Neuronal stem cell (in vitro differentiated cells): ENCODE data around the gene DPEP1.

Experiments
- DNase-seq: peaks from one replicate; pipeline ENCODE4 v3.0.0-alpha.2; 2013; ENCODE audit warnings: low spot score
- H2AFZ ChIP-seq: one replicate; pipeline ENCODE4 v1.6.1; 2013; ENCODE audit warnings: mild to moderate bottlenecking, low read length, inconsistent platforms
- H2AK5ac ChIP-seq: 2 replicates; pipeline ENCODE4 v1.6.1; 2013; ENCODE audit warnings: low read depth, mild to moderate bottlenecking, inconsistent platforms, low read length, moderate library complexity, mixed read lengths
- H2BK120ac ChIP-seq: 2 replicates; pipeline ENCODE4 v1.6.1; 2013; ENCODE audit warnings: low read depth, mild to moderate bottlenecking, inconsistent platforms, low read length, moderate library complexity, mixed read lengths
- H2BK12ac ChIP-seq: one replicate; pipeline ENCODE4 v1.6.1; 2013; ENCODE audit warnings: low read length, inconsistent platforms
- H2BK15ac ChIP-seq: 2 replicates; pipeline ENCODE4 v1.6.1; 2013; ENCODE audit warnings: mild to moderate bottlenecking, low read length, inconsistent platforms, mixed read lengths
- H2BK5ac ChIP-seq: one replicate; pipeline ENCODE4 v1.6.1; 2013; ENCODE audit warnings: inconsistent platforms, mild to moderate bottlenecking, low read length, moderate library complexity
- H3K14ac ChIP-seq: one replicate; pipeline ENCODE4 v1.6.1; 2013; ENCODE audit warnings: low read length, inconsistent platforms
- H3K18ac ChIP-seq: 2 replicates; pipeline ENCODE4 v1.6.1; 2013; ENCODE audit warnings: low read length, inconsistent platforms
- H3K23ac ChIP-seq: 2 replicates; pipeline ENCODE4 v1.6.1; 2013; ENCODE audit warnings: low read depth, mild to moderate bottlenecking, mixed read lengths, low read length, inconsistent platforms; ENCODE audit not compliant: poor library complexity
- H3K27ac ChIP-seq: replicated peaks from 3 replicates; pipeline ENCODE4 v1.5.1; 2013; ENCODE audit warnings: low read length, inconsistent platforms
- H3K27me3 ChIP-seq, 3 experiments: 2 replicates each; pipeline ENCODE4 v1.6.1; 2013; ENCODE audit warnings: low read length in 3 of 3, mild to moderate bottlenecking in 2 of 3, inconsistent platforms in 1 of 3, low read depth in 1 of 3, mixed read lengths in 1 of 3, moderate library complexity in 1 of 3; ENCODE audit not compliant: control insufficient read depth in 3 of 3, insufficient read depth in 3 of 3
- H3K36me3 ChIP-seq, 2 donors: replicated peaks in 1 of 2; 2 replicates each; pipeline ENCODE4 v1.6.1; 2013; ENCODE audit warnings: low read length in 2 of 2; ENCODE audit not compliant: control insufficient read depth in 2 of 2, insufficient read depth in 2 of 2
- H3K4ac ChIP-seq: 2 replicates; pipeline ENCODE4 v1.6.1; 2013; ENCODE audit warnings: inconsistent platforms, mild to moderate bottlenecking, low read length, moderate library complexity
- H3K4me1 ChIP-seq, 2 donors: 1 replicate in 1 of 2; 2 replicates in 1 of 2; pipeline ENCODE4 v1.6.1; 2013; ENCODE audit warnings: low read length in 2 of 2, low read depth in 1 of 2; ENCODE audit not compliant: control insufficient read depth in 2 of 2, insufficient read depth in 1 of 2
- H3K4me2 ChIP-seq: one replicate; pipeline ENCODE4 v1.6.1; 2013; ENCODE audit warnings: mild to moderate bottlenecking, low read length, inconsistent platforms; ENCODE audit not compliant: insufficient read depth, poor library complexity, severe bottlenecking
- H3K4me3 ChIP-seq, 2 donors: 2 replicates each; pipeline ENCODE4 v1.5.1; 2013; ENCODE audit warnings: low read length in 2 of 2, mild to moderate bottlenecking in 2 of 2, inconsistent platforms in 1 of 2, moderate library complexity in 1 of 2
- H3K79me1 ChIP-seq: one replicate; pipeline ENCODE4 v1.6.1; 2013; ENCODE audit warnings: low read depth, mild to moderate bottlenecking, inconsistent platforms, low read length, moderate library complexity
- H3K9ac ChIP-seq: one replicate; pipeline ENCODE4 v1.6.1; 2013; ENCODE audit warnings: mild to moderate bottlenecking, low read depth, low read length, inconsistent platforms; ENCODE audit not compliant: poor library complexity
- H3K9me3 ChIP-seq, 2 donors: replicated peaks in 1 of 2; 2 replicates each; pipeline versions ENCODE3 to v1.6.1; 2013; ENCODE audit warnings: low read length in 2 of 2, mild to moderate bottlenecking in 2 of 2, inconsistent platforms in 1 of 2, low read depth in 1 of 2, mixed read lengths in 1 of 2, moderate library complexity in 1 of 2; ENCODE audit not compliant: control insufficient read depth in 2 of 2, insufficient read depth in 1 of 2
- H4K8ac ChIP-seq: one replicate; pipeline ENCODE4 v1.6.1; 2013; ENCODE audit warnings: low read depth, mild to moderate bottlenecking, inconsistent platforms, low read length, moderate library complexity
- H4K91ac ChIP-seq: one replicate; pipeline ENCODE4 v1.6.1; 2013; ENCODE audit warnings: low read length, low read depth, mild to moderate bottlenecking, inconsistent platforms; ENCODE audit not compliant: poor library complexity
- WGBS, 2 donors: extraction: QIAGEN DNeasy Blood & Tissue Kit; methylation state at CpG; one replicate each; pipeline ENCODE4 v1.1.7; 2013; ENCODE audit warnings: missing lambda C conversion rate in 2 of 2, mixed read lengths in 1 of 2; ENCODE audit not compliant: insufficient read length in 2 of 2, insufficient replicate concordance in 1 of 2; ENCODE audit errors: extremely low coverage in 2 of 2; 5-methylcytosine and 5-hydroxymethylcytosine counted together

DPEP1 gene

DNA sequence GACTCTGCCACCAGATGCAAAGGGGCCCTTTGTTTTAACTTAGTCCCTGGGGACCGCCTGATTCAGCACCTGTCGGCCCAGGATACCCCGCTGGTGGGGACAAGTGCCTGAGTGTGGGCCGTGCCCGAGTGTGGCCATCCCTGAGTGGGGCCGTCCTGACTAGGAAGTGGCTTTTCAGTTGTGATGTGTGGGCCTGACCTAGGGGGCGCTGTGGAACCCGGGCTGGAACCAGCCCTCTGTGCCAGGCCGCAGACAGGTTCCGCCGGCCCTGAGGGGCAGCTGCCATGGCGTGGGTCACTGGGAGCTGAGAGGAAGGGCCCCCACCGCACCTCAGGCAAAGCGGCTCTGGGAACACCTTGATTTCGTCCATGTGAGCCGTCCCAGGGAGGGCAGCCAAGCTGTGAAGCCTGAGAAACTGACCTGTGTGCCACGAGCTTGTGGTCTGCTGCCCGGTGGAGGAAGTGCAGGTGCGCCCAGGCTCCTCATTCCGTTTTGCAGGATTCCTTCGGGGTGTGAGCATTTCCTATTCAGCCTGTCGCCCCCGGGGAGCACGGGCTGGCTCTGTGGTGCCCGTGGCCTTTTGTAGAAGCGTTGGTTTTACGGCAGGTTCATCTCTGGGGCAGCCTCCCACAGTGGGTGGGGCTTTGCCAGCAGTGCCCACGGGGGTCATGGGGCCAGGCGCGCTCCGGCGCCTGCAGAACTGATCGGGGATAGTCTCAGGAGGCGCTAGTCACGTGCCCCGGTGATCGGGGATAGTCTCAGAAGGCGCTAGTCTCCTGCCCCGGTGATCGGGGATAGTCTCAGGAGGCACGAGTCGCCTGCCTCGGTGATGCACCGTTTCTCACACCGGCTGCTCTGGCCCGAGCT lies 47.7 kb upstream of the DPEP1 start:
- no peak overlapping the region for H2BK12ac ChIP-seq
- no CpG with 5 or more reads among the region's 46 CpGs for WGBS, 2 donors
- H3K4me2 ChIP-seq = peak overlapping the region; percentile 74
- no peak overlapping the region for H4K8ac ChIP-seq
- H3K4me3 ChIP-seq = peak overlapping the region in 1 of 2 donors; percentile 49
- peak overlapping the region; percentile 25 for H3K14ac ChIP-seq
- no peak overlapping the region for H2BK120ac ChIP-seq
- H3K27me3 ChIP-seq = no peaks in the 10 kb centered on the region
- peak overlapping the region; percentile 50 for H3K23ac ChIP-seq
- peak overlapping the region; percentile 1 for H3K27ac ChIP-seq
- H3K9ac ChIP-seq = peak overlapping the region; percentile 80
- no peak for DNase-seq
- H3K9me3 ChIP-seq = no peaks in the 10 kb centered on the region
- H2AK5ac ChIP-seq = peak overlapping the region; percentile 47
- H4K91ac ChIP-seq = no peak overlapping the region
- H3K18ac ChIP-seq = peak overlapping the region; percentile 88
- H3K4ac ChIP-seq = no peak overlapping the region
- H3K36me3 ChIP-seq = peaks cover 35 to 45% of the 10 kb centered on the region in 2 donors
- H2AFZ ChIP-seq = no peak overlapping the region
- peaks cover 19 to 23% of the 10 kb centered on the region in 2 donors for H3K4me1 ChIP-seq
- peaks cover 6% of the 10 kb centered on the region for H3K79me1 ChIP-seq
- peak overlapping the region; percentile 30 for H2BK5ac ChIP-seq
- no peak overlapping the region for H2BK15ac ChIP-seq

DNA sequence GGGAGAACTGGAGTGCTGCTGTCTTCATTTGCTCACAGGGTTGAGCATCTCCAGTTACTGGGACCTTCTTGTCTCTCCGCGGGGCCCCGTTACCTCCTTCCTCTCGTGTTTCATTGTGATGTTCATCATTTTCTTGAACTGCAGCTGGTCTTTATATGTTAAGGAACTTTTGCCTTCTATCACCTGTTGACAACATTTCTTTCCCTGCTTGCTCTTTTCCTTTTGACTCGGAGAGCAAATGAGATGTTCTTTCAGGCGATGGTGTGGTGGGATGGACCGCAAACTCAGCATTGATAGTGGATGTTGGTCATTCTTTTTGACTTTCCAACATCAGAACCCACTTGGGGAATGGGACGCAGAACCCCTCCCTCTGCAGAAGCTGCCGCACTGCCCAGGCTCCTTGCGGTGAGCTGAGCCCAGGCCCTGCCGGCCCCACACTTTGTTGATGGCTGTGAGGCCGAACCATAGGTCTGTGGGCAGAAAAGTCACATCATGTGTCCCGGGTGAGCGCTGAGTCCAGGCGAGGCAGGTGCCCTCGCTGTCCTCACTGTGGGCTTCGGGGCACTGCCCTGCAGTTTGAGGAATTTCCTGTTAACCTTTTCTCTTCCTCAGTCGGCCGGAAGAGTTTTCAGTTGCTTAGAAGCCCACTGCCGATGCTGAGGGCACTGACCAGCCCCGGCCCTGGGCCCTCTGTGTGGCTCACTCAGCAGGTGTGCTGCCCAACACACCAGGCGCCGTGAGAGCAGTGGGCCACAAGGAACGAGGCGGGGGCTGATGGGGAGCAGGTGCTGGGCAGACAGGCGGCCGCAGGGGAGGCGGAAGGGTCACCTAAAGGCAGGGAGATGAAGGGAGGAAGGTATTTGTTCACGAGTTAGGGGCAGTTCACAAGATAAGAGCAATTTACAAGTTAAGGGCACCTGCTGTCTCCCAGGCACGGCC lies 45.5 kb upstream of the DPEP1 start:
- Histone ChIP-seq H3K4ac (no peak overlapping the region), H3K4me2 (no peak overlapping the region), H3K14ac (peak overlapping the region; percentile 15), H3K9me3 (no peaks in the 10 kb centered on the region), H2AFZ (no peak overlapping the region), H2BK12ac (no peak overlapping the region), H3K27me3 (no peaks in the 10 kb centered on the region), H4K91ac (no peak overlapping the region), H3K4me3 (no peak overlapping the region), H3K18ac (peak overlapping the region; percentile 31), H2BK5ac (no peak overlapping the region), H3K27ac (no peak overlapping the region), H2AK5ac (peak overlapping the region; percentile 1), H3K9ac (peak overlapping the region; percentile 56), H3K4me1 (peaks cover 8 to 16% of the 10 kb centered on the region in 2 donors), H2BK15ac (no peak overlapping the region), H3K36me3 (peaks cover 19 to 25% of the 10 kb centered on the region in 2 donors), H3K79me1 (no peaks in the 10 kb centered on the region), H3K23ac (peak overlapping the region; percentile 70), H4K8ac (no peak overlapping the region), H2BK120ac (no peak overlapping the region)
- WGBS, 2 donors = no CpG with 5 or more reads among the region's 30 CpGs
- DNase-seq = no peak

DNA sequence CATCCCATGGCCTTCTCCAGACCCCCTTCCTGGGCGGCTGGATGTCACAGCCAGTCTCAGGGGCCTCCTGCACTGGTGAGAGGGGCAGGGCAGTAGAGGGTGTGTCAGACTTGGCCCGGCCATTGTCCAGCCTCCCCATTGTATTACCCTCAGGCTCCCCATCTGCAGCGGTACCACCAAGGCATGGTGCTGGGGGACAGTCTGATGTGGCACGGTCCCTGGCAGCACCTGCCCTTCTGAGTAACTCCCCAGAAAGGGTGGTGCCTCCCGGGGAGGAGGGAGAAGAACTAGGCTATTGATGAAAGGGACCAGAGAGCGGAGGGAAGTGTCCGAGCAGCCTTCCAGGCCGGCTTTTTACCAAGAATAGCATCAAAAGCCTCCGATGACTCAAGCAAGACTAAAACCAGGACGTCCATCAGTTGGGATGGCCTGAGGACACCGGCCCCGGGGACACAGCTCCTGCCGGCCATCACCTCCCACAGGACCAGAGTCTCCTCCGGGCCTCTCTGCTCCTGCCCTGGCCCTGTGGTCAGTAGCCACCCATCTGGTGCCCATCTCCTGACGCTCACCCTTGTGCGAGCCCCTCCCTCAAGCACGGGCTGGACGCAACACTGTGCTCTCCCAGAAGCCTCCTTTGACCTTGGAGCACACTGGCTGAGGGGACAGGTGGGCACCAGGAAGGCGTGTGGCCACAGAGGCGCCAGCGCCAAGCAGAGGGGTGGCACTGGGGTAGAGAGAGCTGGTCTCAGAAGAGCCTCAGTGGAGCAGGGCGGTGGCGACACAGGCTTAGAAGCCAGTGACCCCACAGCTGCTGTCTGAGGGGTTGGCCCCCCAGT lies 43.7 kb upstream of the DPEP1 start:
- H3K79me1 ChIP-seq = no peaks in the 10 kb centered on the region
- peak overlapping the region; percentile 39 for H3K9ac ChIP-seq
- no peak overlapping the region for H3K4me2 ChIP-seq
- peak overlapping the region; percentile 85 for H2BK15ac ChIP-seq
- no peak overlapping the region for H2AFZ ChIP-seq
- H4K8ac ChIP-seq = no peak overlapping the region
- H3K18ac ChIP-seq = peak overlapping the region; percentile 18
- H2BK12ac ChIP-seq = no peak overlapping the region
- no peak overlapping the region for H3K4me3 ChIP-seq
- WGBS, 2 donors = no CpG with 5 or more reads among the region's 23 CpGs
- no peak overlapping the region for H3K23ac ChIP-seq
- peaks cover under 1 to 8% (median under 1%) of the 10 kb centered on the region in 3 experiments for H3K27me3 ChIP-seq
- no peaks in the 10 kb centered on the region for H3K9me3 ChIP-seq
- peak overlapping the region; percentile 72 for H2AK5ac ChIP-seq
- H2BK5ac ChIP-seq = no peak overlapping the region
- peaks cover 3 to 7% of the 10 kb centered on the region in 2 donors for H3K36me3 ChIP-seq
- no peak overlapping the region for H4K91ac ChIP-seq
- peaks cover 4 to 15% of the 10 kb centered on the region in 2 donors for H3K4me1 ChIP-seq
- no peak overlapping the region for H2BK120ac ChIP-seq
- no peak overlapping the region for H3K4ac ChIP-seq
- DNase-seq = no peak
- no peak overlapping the region for H3K14ac ChIP-seq
- H3K27ac ChIP-seq = no peak overlapping the region
